K562 (cell line): ENCODE measurements around the gene MYL5. TPM values are rescaled to one million over a fixed set of nuclear protein-coding genes. Genes with fewer than 3 reads are reported as not detected.

Experiments
- FOXJ3 ChIP-seq: sonication (generic); formaldehyde crosslinking; IDR thresholded peaks from 2 replicates; pipeline ENCODE4 v1.4.0; 2020; ENCODE audit warnings: mild to moderate bottlenecking, missing genetic modification reagents
- HNRNPLL ChIP-seq: fragments of 200-400 bp; formaldehyde crosslinking; IDR thresholded peaks from 2 replicates; pipeline ENCODE4 v1.6.1; 2017; ENCODE audit warnings: low read length, low read depth, mild to moderate bottlenecking; ENCODE audit not compliant: poor library complexity, severe bottlenecking
- IFI16 ChIP-seq: fragments of 250-450 bp; sonication (Bioruptor Pico); IDR thresholded peaks from 2 replicates; pipeline ENCODE4 v2.1.2; 2022; ENCODE audit warnings: mild to moderate bottlenecking, inconsistent platforms
- KDM2B ChIP-seq: fragments of 250-450 bp; sonication (Bioruptor Pico); IDR thresholded peaks from 2 replicates; pipeline ENCODE4 v1.8.0; 2021; ENCODE audit warnings: mild to moderate bottlenecking, moderate library complexity
- NBN ChIP-seq: fragments of 450-650 bp; IDR thresholded peaks from 2 replicates; pipeline ENCODE4 v1.6.1; 2016; ENCODE audit warnings: low read depth, mild to moderate bottlenecking
- NR2F6 ChIP-seq: fragments of 450-650 bp; formaldehyde crosslinking; IDR thresholded peaks from 2 replicates; pipeline ENCODE4 v1.4.0; 2020; ENCODE audit warnings: mild to moderate bottlenecking
- PCBP1 ChIP-seq: fragments of 200-400 bp; formaldehyde crosslinking; IDR thresholded peaks from 2 replicates; pipeline ENCODE4 v1.6.1; 2018; ENCODE audit warnings: mild to moderate bottlenecking, low read depth, low read length; ENCODE audit not compliant: poor library complexity, severe bottlenecking
- PCBP2 ChIP-seq: fragments of 200-400 bp; formaldehyde crosslinking; IDR thresholded peaks from 2 replicates; pipeline ENCODE4 v1.6.1; 2018; ENCODE audit warnings: low read length, low read depth, mild to moderate bottlenecking, moderate library complexity; ENCODE audit not compliant: poor library complexity, severe bottlenecking
- RBM15 ChIP-seq: fragments of 200-400 bp; formaldehyde crosslinking; IDR thresholded peaks from 2 replicates; pipeline ENCODE4 v1.6.1; 2018; ENCODE audit warnings: mild to moderate bottlenecking, low read length, moderate library complexity; ENCODE audit not compliant: insufficient read depth
- RFX5 ChIP-seq: IDR thresholded peaks from 2 replicates; pipeline ENCODE4 v1.6.1; 2011; ENCODE audit warnings: low read depth, mild to moderate bottlenecking, improper control_type of control experiment, low read length
- SIN3B ChIP-seq: fragments of 450-650 bp; IDR thresholded peaks from 2 replicates; pipeline ENCODE4 v1.6.1; 2017; ENCODE audit warnings: low read depth, mild to moderate bottlenecking, moderate library complexity
- SIX5 ChIP-seq, 2 experiments: IDR thresholded peaks; 2 replicates each; pipeline ENCODE4 v1.6.1; 2011; ENCODE audit warnings: low read length in 2 of 2, borderline replicate concordance in 1 of 2, low read depth in 1 of 2, mild to moderate bottlenecking in 1 of 2, moderate library complexity in 1 of 2; ENCODE audit not compliant: insufficient read depth in 1 of 2
- SNIP1 ChIP-seq: fragments of 450-650 bp; IDR thresholded peaks from 2 replicates; pipeline ENCODE4 v1.7.1; 2017; ENCODE audit warnings: low read depth, mild to moderate bottlenecking
- ZBTB17 ChIP-seq: fragments of 450-650 bp; formaldehyde crosslinking; IDR thresholded peaks from 2 replicates; pipeline ENCODE4 v1.4.0; 2020; ENCODE audit warnings: mild to moderate bottlenecking
- ZNF695 ChIP-seq: fragments of 450-650 bp; formaldehyde crosslinking; IDR thresholded peaks from 2 replicates; pipeline ENCODE4 v1.4.0; 2020; ENCODE audit warnings: mild to moderate bottlenecking, moderate library complexity
- polyA plus RNA-seq, 8 experiments: library from polyadenylated mRNA; depleted of rRNA in 4 of 8; stranded (reverse) in 5 of 8; unstranded in 3 of 8; fragments of >200 nt; fragmentation: Nextera tagmentation in 2 of 8; fragmentation: Illumina TruSeq in 1 of 8; extraction: Ambion mirVana in 2 of 8; extraction: Trizol in 1 of 8; gene quantifications; 2 replicates each; pipeline versions ENCODE4 v1.2.1 to v1.2.3, GENCODE V29; 2011 to 2014; ENCODE audit warnings: inconsistent platforms in 1 of 8, missing spikeins in 1 of 8
- total RNA-seq, 7 experiments: library from RNA; depleted of rRNA in 6 of 7; stranded (reverse); fragments of >200 nt in 6 of 7; fragmentation: Illumina TruSeq in 2 of 7; extraction: Trizol in 2 of 7; gene quantifications; 2 replicates each; pipeline versions ENCODE4 v1.2.1 to v1.2.3, GENCODE V29; 2011 to 2021; ENCODE audit warnings: low replicate concordance in 1 of 7
- TF ChIP-seq, protein P1 (sequence below): fragments of 250-450 bp; sonication (Bioruptor Pico); IDR thresholded peaks from 2 replicates; pipeline ENCODE4 v1.8.0; 2022; ENCODE audit warnings: moderate library complexity, mild to moderate bottlenecking, inconsistent platforms
- TF ChIP-seq, protein P2 (sequence below): sonication (generic); formaldehyde crosslinking; IDR thresholded peaks from 2 replicates; pipeline ENCODE4 v1.8.0; 2022; ENCODE audit warnings: mild to moderate bottlenecking, missing genetic modification reagents
- TF ChIP-seq, protein P3 (sequence below), 2 experiments: fragments of 200-800 bp in 1 of 2; sonication (Bioruptor generic) in 1 of 2; sonication (generic) in 1 of 2; formaldehyde crosslinking in 1 of 2; IDR thresholded peaks in 1 of 2; conservative IDR thresholded peaks in 1 of 2; 2 replicates each; pipeline versions ENCODE4 v1.5.0 to v1.6.1; 2016 to 2020; ENCODE audit warnings: missing compliant biosample characterization in 1 of 2, missing genetic modification characterization in 1 of 2, missing genetic modification reagents in 1 of 2
- TF ChIP-seq, protein P4 (sequence below): IDR thresholded peaks from 2 replicates; pipeline ENCODE4 v1.6.1; 2016; ENCODE audit warnings: missing genetic modification characterization, missing compliant biosample characterization

Gene MYL5
- total and polyA plus RNA-seq, 9 of the 15 experiments (the other 6 are each of a cell fraction or from before 2014, with no cell fraction given): 1.4 to 10.0 (median 4.1) TPM

DNA sequence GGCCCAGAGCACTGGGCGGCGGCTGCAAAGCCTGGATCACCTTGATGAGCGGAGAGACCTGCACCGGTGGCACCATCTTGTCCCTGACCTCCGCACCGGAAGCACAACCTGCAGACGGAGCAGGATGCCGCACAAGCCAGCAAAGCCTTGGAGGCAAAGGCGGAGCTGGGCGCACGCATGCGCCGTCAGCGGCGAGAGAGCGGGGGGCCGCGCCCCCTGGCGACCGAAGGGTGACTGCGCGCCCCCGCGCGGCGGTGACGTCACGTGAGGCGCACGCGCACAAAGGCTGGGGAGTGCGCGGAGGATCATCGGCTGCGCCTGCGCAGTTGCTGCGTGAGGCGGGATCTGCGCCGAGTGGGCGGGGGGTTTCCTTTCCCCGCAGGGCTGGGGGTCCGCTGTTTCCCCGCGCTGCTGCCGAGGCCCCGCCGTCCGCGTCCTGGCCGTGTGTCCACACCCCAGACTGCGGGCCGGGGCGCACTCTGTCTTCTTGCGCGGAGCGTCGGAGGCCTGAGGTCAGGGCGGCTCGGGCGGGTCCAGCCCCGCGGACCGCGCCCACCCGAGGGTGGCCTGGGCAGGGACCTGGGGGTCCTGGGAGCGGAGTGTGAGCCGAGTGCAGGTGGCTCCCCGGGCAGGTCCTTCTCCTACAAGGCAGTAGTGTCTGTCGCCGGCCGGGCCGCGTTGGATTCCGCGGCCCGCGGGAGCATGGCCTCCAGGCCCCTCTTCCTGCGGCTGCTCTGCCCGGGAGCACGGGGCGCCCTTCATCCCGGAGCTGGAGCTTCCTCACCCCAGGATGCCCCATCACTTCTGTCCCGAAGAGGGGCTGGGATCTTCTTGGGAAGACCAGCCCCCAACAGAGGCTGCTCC lies at the start of gene MYL5, which contains the start of gene ATP5ME (continued):
- peak; percentile 23 to 31; a peak in 1 of 4 replicates for TF ChIP-seq SIX5 (IDR thresholded peaks at IDR 0.05; ENCODE audit: borderline replicate concordance in 1 of 2, insufficient read depth in 1 of 2, low read depth in 1 of 2, low read length in 2 of 2)
- no peak for TF ChIP-seq FOXJ3 (CRISPR knock-in tag)
- TF ChIP-seq RBM15: no peak
- TF ChIP-seq, protein P1, sequence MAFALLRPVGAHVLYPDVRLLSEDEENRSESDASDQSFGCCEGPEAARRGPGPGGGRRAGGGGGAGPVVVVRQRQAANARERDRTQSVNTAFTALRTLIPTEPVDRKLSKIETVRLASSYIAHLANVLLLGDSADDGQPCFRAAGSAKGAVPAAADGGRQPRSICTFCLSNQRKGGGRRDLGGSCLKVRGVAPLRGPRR: no peak
- TF ChIP-seq, protein P2, sequence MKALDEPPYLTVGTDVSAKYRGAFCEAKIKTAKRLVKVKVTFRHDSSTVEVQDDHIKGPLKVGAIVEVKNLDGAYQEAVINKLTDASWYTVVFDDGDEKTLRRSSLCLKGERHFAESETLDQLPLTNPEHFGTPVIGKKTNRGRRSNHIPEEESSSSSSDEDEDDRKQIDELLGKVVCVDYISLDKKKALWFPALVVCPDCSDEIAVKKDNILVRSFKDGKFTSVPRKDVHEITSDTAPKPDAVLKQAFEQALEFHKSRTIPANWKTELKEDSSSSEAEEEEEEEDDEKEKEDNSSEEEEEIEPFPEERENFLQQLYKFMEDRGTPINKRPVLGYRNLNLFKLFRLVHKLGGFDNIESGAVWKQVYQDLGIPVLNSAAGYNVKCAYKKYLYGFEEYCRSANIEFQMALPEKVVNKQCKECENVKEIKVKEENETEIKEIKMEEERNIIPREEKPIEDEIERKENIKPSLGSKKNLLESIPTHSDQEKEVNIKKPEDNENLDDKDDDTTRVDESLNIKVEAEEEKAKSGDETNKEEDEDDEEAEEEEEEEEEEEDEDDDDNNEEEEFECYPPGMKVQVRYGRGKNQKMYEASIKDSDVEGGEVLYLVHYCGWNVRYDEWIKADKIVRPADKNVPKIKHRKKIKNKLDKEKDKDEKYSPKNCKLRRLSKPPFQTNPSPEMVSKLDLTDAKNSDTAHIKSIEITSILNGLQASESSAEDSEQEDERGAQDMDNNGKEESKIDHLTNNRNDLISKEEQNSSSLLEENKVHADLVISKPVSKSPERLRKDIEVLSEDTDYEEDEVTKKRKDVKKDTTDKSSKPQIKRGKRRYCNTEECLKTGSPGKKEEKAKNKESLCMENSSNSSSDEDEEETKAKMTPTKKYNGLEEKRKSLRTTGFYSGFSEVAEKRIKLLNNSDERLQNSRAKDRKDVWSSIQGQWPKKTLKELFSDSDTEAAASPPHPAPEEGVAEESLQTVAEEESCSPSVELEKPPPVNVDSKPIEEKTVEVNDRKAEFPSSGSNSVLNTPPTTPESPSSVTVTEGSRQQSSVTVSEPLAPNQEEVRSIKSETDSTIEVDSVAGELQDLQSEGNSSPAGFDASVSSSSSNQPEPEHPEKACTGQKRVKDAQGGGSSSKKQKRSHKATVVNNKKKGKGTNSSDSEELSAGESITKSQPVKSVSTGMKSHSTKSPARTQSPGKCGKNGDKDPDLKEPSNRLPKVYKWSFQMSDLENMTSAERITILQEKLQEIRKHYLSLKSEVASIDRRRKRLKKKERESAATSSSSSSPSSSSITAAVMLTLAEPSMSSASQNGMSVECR (CRISPR knock-in tag): no peak
- TF ChIP-seq NBN: peak; percentile 86; the same call in 1 of the 2 replicates
- peak; percentile 64; the same call in 1 of the 2 replicates for TF ChIP-seq RFX5
- peak; percentile 80 for TF ChIP-seq SIN3B
- no peak for TF ChIP-seq SNIP1
- no peak for TF ChIP-seq IFI16 (CRISPR knock-in tag)
- TF ChIP-seq PCBP1: peak; percentile 21
- TF ChIP-seq, protein P3, sequence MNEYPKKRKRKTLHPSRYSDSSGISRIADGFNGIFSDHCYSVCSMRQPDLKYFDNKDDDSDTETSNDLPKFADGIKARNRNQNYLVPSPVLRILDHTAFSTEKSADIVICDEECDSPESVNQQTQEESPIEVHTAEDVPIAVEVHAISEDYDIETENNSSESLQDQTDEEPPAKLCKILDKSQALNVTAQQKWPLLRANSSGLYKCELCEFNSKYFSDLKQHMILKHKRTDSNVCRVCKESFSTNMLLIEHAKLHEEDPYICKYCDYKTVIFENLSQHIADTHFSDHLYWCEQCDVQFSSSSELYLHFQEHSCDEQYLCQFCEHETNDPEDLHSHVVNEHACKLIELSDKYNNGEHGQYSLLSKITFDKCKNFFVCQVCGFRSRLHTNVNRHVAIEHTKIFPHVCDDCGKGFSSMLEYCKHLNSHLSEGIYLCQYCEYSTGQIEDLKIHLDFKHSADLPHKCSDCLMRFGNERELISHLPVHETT (CRISPR knock-in tag; conservative IDR thresholded peaks at IDR 0.05 in 1 of 2, IDR thresholded peaks at IDR 0.05 in 1 of 2): peak in 1 of 2 experiments; percentile 71; a peak in 1 of 4 replicates
- no peak for TF ChIP-seq PCBP2
- TF ChIP-seq, protein P4, sequence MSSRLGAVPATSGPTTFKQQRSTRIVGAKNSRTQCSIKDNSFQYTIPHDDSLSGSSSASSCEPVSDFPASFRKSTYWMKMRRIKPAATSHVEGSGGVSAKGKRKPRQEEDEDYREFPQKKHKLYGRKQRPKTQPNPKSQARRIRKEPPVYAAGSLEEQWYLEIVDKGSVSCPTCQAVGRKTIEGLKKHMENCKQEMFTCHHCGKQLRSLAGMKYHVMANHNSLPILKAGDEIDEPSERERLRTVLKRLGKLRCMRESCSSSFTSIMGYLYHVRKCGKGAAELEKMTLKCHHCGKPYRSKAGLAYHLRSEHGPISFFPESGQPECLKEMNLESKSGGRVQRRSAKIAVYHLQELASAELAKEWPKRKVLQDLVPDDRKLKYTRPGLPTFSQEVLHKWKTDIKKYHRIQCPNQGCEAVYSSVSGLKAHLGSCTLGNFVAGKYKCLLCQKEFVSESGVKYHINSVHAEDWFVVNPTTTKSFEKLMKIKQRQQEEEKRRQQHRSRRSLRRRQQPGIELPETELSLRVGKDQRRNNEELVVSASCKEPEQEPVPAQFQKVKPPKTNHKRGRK (tag): no peak
- no peak for TF ChIP-seq ZBTB17 (CRISPR knock-in tag)
- TF ChIP-seq NR2F6 (CRISPR knock-in tag): no peak
- no peak for TF ChIP-seq ZNF695
- no peak for TF ChIP-seq HNRNPLL
- peak; percentile 39 for TF ChIP-seq KDM2B (CRISPR knock-in tag)
